PC-3 (cell line): ENCODE data around the gene LHCGR. TPM values are rescaled to one million over a fixed set of nuclear protein-coding genes. Genes with fewer than 3 reads are reported as not detected.

Source experiments
- ATAC-seq: fragments of 200-7000 bp; cut with Tn5 transposase; 2 replicates; pipeline ENCODE4 v1.9.1; 2020; ENCODE audit warnings: mild to moderate bottlenecking, moderate library complexity
- BruUV-seq: library from RNA; stranded (reverse); fragments of 400-500 nt; replicated peaks from 2 replicates; lab custom pipeline; 2021; lab: Mats Ljungman, UMichigan
- CTCF ChIA-PET: fragments of 300-600 bp; sonication (Branson Sonifier 250); formaldehyde crosslinking; loops from one replicate; lab custom pipeline; 2022; ENCODE audit warnings: antibody characterized with exemption; lab: Charles Lee
- POLR2A ChIA-PET: fragments of 300-600 bp; sonication (Branson Sonifier 250); formaldehyde crosslinking; loops from one replicate; lab custom pipeline; 2022; ENCODE audit warnings: antibody characterized with exemption; ENCODE audit not compliant: unreplicated experiment; lab: Charles Lee
- DNase-seq: peaks from one replicate; pipeline ENCODE4 v3.0.0-alpha.2; 2015
- H2AFZ ChIP-seq: fragments of 300-600 bp; sonication (generic); 2 replicates; pipeline ENCODE4 v1.6.0; 2016; ENCODE audit warnings: antibody characterized with exemption, low read length
- H3F3A ChIP-seq: fragments of 300-600 bp; sonication (generic); one replicate; pipeline ENCODE4 v1.6.0; 2017; ENCODE audit warnings: antibody characterized with exemption, low read length, control low read depth, mild to moderate bottlenecking; ENCODE audit not compliant: unreplicated experiment
- H3K27ac ChIP-seq: fragments of 300-600 bp; sonication (generic); 2 replicates; pipeline ENCODE4 v1.5.1; 2016; ENCODE audit warnings: mild to moderate bottlenecking, low read length
- H3K27me3 ChIP-seq: fragments of 300-600 bp; sonication (generic); 2 replicates; pipeline ENCODE4 v1.6.1; 2016; ENCODE audit warnings: low read length, mixed read lengths
- H3K36me3 ChIP-seq: fragments of 300-600 bp; sonication (generic); 2 replicates; pipeline ENCODE4 v1.6.1; 2016; ENCODE audit warnings: low read depth, mixed run types, low read length, mixed read lengths
- H3K4me1 ChIP-seq: fragments of 300-600 bp; sonication (generic); 2 replicates; pipeline ENCODE4 v1.5.1; 2016; ENCODE audit warnings: low read length; ENCODE audit not compliant: insufficient read depth
- H3K4me2 ChIP-seq: fragments of 300-600 bp; sonication (generic); 2 replicates; pipeline ENCODE4 v1.6.0; 2016; ENCODE audit warnings: low read length
- H3K4me3 ChIP-seq: fragments of 300-600 bp; sonication (generic); 2 replicates; pipeline ENCODE4 v1.5.1; 2016; ENCODE audit warnings: mild to moderate bottlenecking, low read length, mixed read lengths
- H3K79me2 ChIP-seq: fragments of 300-600 bp; sonication (generic); 2 replicates; pipeline ENCODE4 v1.6.1; 2017; ENCODE audit warnings: low read length, mixed read lengths
- H3K9ac ChIP-seq: fragments of 300-600 bp; sonication (generic); 2 replicates; pipeline ENCODE4 v1.6.0; 2016; ENCODE audit warnings: mild to moderate bottlenecking, low read length
- H3K9me2 ChIP-seq: fragments of 300-600 bp; sonication (generic); replicated peaks from 2 replicates; pipeline ENCODE4 v1.6.1; 2016; ENCODE audit warnings: mixed run types, low read length, mixed read lengths
- H3K9me3 ChIP-seq: fragments of 300-600 bp; sonication (generic); 2 replicates; pipeline ENCODE4 v1.6.1; 2016; ENCODE audit warnings: low read length, mixed read lengths
- H4K20me1 ChIP-seq: fragments of 300-600 bp; sonication (generic); 2 replicates; pipeline ENCODE4 v1.6.1; 2016; ENCODE audit warnings: low read length, mixed read lengths
- EZH2 ChIP-seq: fragments of 300-600 bp; sonication (generic); IDR thresholded peaks from one replicate; pipeline ENCODE4 v1.6.1; 2017; ENCODE audit warnings: antibody characterized with exemption, mild to moderate bottlenecking, low read length; ENCODE audit not compliant: unreplicated experiment
- EZH2phosphoT487 ChIP-seq: fragments of 300-600 bp; sonication (generic); IDR thresholded peaks from 2 replicates; pipeline ENCODE4 v1.6.1; 2018; ENCODE audit warnings: mild to moderate bottlenecking, antibody characterized with exemption, low read length, borderline replicate concordance
- intact Hi-C: fragments of 100-400 bp; cut with micrococcal nuclease; formaldehyde crosslinking; loops from 2 replicates; pipeline ENCODE4 v1.9.0; 2023
- total RNA-seq: library from RNA; depleted of rRNA; stranded (reverse); fragments of >200 nt; gene quantifications from 2 replicates; pipeline ENCODE4 v1.2.3, GENCODE V29; 2014
- TF ChIP-seq, protein P1 (sequence below): fragments of 300-600 bp; sonication (generic); conservative IDR thresholded peaks from 2 replicates; pipeline ENCODE4 v1.5.1; 2017; ENCODE audit warnings: antibody characterized with exemption, low read depth, mild to moderate bottlenecking, low read length

The LHCGR gene
- total RNA-seq, 1 experiment from 2014 or later = not detected

DNA sequence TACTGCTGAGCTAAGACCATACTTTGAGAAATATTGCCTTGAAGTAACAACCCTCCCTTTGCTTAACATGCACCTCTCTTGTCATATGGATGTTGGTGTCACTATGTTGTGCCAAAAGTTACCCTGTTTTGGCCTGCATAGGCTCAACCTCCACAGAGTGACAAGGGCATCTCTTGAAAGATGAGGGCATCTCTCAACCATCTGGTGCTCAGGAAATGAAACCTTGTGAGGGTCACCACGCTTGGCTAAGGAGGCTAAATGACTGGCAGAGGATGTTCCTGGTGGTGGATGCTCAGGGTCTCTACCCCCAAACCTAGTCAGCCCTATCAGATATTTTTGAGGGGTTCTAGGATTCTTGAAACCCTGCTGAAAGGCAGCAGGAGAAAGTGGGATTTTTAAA lies 2.3 kb downstream of the LHCGR start:
- Histone ChIP-seq H3K4me3 (no peak overlapping the region), H2AFZ (no peak overlapping the region), H3K27ac (no peak overlapping the region), H3K4me2 (no peak overlapping the region), H3K36me3 (no peaks in the 10 kb centered on the region), H3K4me1 (no peaks in the 10 kb centered on the region), H3K9me3 (no peaks in the 10 kb centered on the region), H3K79me2 (no peaks in the 10 kb centered on the region), H3K9me2 (no peaks in the 10 kb centered on the region), H3F3A (no peaks in the 10 kb centered on the region), H3K9ac (no peak overlapping the region), H4K20me1 (no peaks in the 10 kb centered on the region), H3K27me3 (no peaks in the 10 kb centered on the region)
- DNase-seq (no peak), ATAC-seq (no peak)
- ChIA-PET POLR2A (no interaction called here), CTCF (no interaction called here)
- no TSS peak for BruUV-seq
- TF ChIP-seq, protein P1, sequence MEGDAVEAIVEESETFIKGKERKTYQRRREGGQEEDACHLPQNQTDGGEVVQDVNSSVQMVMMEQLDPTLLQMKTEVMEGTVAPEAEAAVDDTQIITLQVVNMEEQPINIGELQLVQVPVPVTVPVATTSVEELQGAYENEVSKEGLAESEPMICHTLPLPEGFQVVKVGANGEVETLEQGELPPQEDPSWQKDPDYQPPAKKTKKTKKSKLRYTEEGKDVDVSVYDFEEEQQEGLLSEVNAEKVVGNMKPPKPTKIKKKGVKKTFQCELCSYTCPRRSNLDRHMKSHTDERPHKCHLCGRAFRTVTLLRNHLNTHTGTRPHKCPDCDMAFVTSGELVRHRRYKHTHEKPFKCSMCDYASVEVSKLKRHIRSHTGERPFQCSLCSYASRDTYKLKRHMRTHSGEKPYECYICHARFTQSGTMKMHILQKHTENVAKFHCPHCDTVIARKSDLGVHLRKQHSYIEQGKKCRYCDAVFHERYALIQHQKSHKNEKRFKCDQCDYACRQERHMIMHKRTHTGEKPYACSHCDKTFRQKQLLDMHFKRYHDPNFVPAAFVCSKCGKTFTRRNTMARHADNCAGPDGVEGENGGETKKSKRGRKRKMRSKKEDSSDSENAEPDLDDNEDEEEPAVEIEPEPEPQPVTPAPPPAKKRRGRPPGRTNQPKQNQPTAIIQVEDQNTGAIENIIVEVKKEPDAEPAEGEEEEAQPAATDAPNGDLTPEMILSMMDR = no peak
- TF ChIP-seq EZH2 (no peak), EZH2phosphoT487 (no peak)
- intact Hi-C loops = no loop called here

DNA sequence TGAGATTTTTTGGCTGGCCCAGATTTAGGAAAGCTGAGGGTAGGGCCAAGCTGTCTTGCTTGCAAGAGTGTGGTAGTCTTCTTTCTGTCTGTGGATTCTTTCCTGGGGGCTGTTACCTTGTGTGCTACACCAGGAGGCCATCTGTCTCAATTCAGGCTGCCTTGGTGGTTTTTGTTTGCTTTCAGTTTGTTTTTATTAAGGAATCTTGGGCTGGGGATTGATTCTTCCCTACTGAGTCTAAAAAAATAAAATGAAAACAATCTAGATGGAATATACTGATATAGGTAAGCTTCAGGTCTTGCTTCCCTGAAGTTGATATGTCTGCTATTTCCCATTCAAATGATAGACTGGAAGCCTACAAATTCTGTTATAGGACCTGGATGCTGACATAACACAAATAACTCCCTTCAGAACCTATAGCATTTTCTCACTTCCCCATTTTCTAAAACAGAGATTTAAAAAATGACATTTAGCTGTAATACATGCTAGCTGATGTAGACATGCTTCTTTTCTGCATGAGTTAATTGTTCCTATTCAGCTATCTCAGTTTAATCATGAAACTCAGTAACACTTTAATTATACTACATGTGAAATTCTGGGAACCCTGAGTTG lies 5.3 kb downstream of the LHCGR start:
- Histone ChIP-seq H3F3A (no peaks in the 10 kb centered on the region), H4K20me1 (no peaks in the 10 kb centered on the region), H3K9me3 (no peaks in the 10 kb centered on the region), H3K9me2 (no peaks in the 10 kb centered on the region), H3K4me2 (no peak overlapping the region), H3K27ac (no peak overlapping the region), H2AFZ (no peak overlapping the region), H3K27me3 (no peaks in the 10 kb centered on the region), H3K4me3 (no peak overlapping the region), H3K9ac (no peak overlapping the region), H3K36me3 (no peaks in the 10 kb centered on the region), H3K79me2 (no peaks in the 10 kb centered on the region), H3K4me1 (no peaks in the 10 kb centered on the region)
- ChIA-PET POLR2A (no interaction called here), CTCF (interaction anchor here (0.6 kb wide), 1 partner anchor 150 kb away, joined by 4 read pairs; no protein-coding TSS in a partner anchor)
- no peak for DNase-seq
- no peak for ATAC-seq
- TF ChIP-seq EZH2phosphoT487 = no peak
- TF ChIP-seq EZH2 = no peak
- TF ChIP-seq, protein P1 = no peak
- BruUV-seq = no TSS peak
- intact Hi-C loops = no loop called here

DNA sequence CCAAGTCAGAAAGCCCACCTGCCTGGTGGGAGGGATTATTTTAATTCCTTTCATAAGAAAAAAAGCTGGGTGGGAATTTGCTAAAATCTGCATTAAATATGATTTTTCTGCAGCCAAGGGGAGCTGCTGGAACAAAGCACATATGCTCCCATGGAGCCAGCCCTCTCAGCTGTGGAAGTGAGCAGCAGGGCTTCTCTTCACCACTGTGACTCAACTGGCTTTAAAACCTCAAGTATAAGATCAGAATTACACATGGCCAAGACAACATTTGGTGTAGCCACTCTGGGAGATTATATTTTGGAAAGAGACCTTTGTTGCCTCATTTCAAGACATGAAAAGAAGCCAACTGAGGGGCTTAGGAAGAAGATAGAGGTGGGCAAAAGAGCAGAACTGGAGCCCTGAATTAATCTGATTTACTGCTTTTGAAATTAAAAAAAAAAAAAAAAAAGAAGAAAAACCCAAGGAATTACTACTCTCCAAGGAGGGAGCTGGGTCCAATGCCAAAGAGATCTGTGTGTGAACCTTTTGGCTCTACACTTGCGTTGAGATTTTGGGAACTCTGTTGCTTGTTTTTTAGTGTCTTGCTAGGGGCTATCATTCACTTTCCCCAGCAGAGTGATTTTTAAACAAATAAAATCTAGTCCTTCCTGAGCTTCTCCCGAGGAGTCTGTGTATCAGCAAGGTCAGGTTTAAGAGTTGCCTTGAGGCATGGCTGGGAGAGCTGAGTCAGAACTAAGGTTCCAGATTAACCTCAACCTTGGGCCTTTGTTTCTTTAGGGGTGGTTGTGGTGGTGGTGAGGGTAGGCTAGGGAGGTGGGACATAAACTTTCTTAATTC lies 6.0 kb downstream of the LHCGR start:
- H3K9ac ChIP-seq = no peak overlapping the region
- no peaks in the 10 kb centered on the region for H3K9me2 ChIP-seq
- no peak overlapping the region for H2AFZ ChIP-seq
- H3K4me1 ChIP-seq = no peaks in the 10 kb centered on the region
- no peaks in the 10 kb centered on the region for H3F3A ChIP-seq
- BruUV-seq = no TSS peak
- H3K27me3 ChIP-seq = no peaks in the 10 kb centered on the region
- no peaks in the 10 kb centered on the region for H3K9me3 ChIP-seq
- ChIA-PET CTCF (interaction anchor here (0.6 kb wide), 1 partner anchor 149 kb away, joined by 4 read pairs; no protein-coding TSS in a partner anchor), POLR2A (no interaction called here)
- TF ChIP-seq EZH2 (no peak), EZH2phosphoT487 (no peak)
- TF ChIP-seq, protein P1 = no peak
- no peak overlapping the region for H3K4me3 ChIP-seq
- no peaks in the 10 kb centered on the region for H4K20me1 ChIP-seq
- no peak overlapping the region for H3K4me2 ChIP-seq
- H3K79me2 ChIP-seq = no peaks in the 10 kb centered on the region
- DNase-seq (no peak), ATAC-seq (no peak)
- H3K36me3 ChIP-seq = no peaks in the 10 kb centered on the region
- H3K27ac ChIP-seq = no peak overlapping the region
- intact Hi-C loops = no loop called here
